ENCODE results near the gene S100A11. TPM values are rescaled to one million over a fixed set of nuclear protein-coding genes. Genes with fewer than 3 reads are reported as not detected.
A peak's percentile ranks its signal among the peaks of the same experiment; 100 is the strongest.

Gene S100A11
- total and polyA plus RNA-seq, 9 of the 15 experiments (the other 6 are each of a cell fraction or from before 2014, with no cell fraction given), result 131 to 808 (median 235) TPM

- TF ChIP-seq, protein P1, sequence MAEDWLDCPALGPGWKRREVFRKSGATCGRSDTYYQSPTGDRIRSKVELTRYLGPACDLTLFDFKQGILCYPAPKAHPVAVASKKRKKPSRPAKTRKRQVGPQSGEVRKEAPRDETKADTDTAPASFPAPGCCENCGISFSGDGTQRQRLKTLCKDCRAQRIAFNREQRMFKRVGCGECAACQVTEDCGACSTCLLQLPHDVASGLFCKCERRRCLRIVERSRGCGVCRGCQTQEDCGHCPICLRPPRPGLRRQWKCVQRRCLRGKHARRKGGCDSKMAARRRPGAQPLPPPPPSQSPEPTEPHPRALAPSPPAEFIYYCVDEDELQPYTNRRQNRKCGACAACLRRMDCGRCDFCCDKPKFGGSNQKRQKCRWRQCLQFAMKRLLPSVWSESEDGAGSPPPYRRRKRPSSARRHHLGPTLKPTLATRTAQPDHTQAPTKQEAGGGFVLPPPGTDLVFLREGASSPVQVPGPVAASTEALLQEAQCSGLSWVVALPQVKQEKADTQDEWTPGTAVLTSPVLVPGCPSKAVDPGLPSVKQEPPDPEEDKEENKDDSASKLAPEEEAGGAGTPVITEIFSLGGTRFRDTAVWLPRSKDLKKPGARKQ (CRISPR knock-in tag; IDR thresholded peaks at IDR 0.05), result no peak
- TF ChIP-seq ESRRB (CRISPR knock-in tag; IDR thresholded peaks at IDR 0.05; ENCODE audit: borderline replicate concordance) (no peak), ZKSCAN1 (IDR thresholded peaks at IDR 0.05; ENCODE audit: low read depth, low read length) (no peak), ZBTB8A (IDR thresholded peaks at IDR 0.05; ENCODE audit: partially characterized antibody) (no peak), ARNT (IDR thresholded peaks at IDR 0.05) (no peak), GTF3C2 (IDR thresholded peaks at IDR 0.05; ENCODE audit: borderline replicate concordance, extremely low read depth, insufficient read length) (no peak), ZBED1 (IDR thresholded peaks at IDR 0.05) (no peak), SMARCA5 (IDR thresholded peaks at IDR 0.05) (peak; percentile 56; the same call in 1 of the 2 replicates), SMAD3 (CRISPR knock-in tag; conservative IDR thresholded peaks at IDR 0.05) (no peak), ZNF239 (CRISPR knock-in tag; IDR thresholded peaks at IDR 0.05) (no peak)
- TF ChIP-seq, protein P2, sequence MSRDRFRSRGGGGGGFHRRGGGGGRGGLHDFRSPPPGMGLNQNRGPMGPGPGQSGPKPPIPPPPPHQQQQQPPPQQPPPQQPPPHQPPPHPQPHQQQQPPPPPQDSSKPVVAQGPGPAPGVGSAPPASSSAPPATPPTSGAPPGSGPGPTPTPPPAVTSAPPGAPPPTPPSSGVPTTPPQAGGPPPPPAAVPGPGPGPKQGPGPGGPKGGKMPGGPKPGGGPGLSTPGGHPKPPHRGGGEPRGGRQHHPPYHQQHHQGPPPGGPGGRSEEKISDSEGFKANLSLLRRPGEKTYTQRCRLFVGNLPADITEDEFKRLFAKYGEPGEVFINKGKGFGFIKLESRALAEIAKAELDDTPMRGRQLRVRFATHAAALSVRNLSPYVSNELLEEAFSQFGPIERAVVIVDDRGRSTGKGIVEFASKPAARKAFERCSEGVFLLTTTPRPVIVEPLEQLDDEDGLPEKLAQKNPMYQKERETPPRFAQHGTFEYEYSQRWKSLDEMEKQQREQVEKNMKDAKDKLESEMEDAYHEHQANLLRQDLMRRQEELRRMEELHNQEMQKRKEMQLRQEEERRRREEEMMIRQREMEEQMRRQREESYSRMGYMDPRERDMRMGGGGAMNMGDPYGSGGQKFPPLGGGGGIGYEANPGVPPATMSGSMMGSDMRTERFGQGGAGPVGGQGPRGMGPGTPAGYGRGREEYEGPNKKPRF (IDR thresholded peaks at IDR 0.05; ENCODE audit: low read depth, low read length), result no peak
- TF ChIP-seq, protein P3, sequence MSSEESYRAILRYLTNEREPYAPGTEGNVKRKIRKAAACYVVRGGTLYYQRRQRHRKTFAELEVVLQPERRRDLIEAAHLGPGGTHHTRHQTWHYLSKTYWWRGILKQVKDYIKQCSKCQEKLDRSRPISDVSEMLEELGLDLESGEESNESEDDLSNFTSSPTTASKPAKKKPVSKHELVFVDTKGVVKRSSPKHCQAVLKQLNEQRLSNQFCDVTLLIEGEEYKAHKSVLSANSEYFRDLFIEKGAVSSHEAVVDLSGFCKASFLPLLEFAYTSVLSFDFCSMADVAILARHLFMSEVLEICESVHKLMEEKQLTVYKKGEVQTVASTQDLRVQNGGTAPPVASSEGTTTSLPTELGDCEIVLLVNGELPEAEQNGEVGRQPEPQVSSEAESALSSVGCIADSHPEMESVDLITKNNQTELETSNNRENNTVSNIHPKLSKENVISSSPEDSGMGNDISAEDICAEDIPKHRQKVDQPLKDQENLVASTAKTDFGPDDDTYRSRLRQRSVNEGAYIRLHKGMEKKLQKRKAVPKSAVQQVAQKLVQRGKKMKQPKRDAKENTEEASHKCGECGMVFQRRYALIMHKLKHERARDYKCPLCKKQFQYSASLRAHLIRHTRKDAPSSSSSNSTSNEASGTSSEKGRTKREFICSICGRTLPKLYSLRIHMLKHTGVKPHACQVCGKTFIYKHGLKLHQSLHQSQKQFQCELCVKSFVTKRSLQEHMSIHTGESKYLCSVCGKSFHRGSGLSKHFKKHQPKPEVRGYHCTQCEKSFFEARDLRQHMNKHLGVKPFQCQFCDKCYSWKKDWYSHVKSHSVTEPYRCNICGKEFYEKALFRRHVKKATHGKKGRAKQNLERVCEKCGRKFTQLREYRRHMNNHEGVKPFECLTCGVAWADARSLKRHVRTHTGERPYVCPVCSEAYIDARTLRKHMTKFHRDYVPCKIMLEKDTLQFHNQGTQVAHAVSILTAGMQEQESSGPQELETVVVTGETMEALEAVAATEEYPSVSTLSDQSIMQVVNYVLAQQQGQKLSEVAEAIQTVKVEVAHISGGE (CRISPR knock-in tag; IDR thresholded peaks at IDR 0.05), result no peak
- TF ChIP-seq, protein P4, sequence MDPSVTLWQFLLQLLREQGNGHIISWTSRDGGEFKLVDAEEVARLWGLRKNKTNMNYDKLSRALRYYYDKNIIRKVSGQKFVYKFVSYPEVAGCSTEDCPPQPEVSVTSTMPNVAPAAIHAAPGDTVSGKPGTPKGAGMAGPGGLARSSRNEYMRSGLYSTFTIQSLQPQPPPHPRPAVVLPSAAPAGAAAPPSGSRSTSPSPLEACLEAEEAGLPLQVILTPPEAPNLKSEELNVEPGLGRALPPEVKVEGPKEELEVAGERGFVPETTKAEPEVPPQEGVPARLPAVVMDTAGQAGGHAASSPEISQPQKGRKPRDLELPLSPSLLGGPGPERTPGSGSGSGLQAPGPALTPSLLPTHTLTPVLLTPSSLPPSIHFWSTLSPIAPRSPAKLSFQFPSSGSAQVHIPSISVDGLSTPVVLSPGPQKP (CRISPR knock-in tag; IDR thresholded peaks at IDR 0.05), result no peak
Observed at GRCh38 chr1:152034654-152035538, 1.9 kb downstream of the S100A11 start (continued).
